HG03439 (cell line): ENCODE data around the gene RNF11.

Experiments
- ATAC-seq: cut with Tn5 transposase; IDR thresholded peaks from one replicate; pipeline ENCODE4 v1.9.1; 2021; ENCODE audit warnings: mild to moderate bottlenecking, moderate library complexity; ENCODE audit not compliant: unreplicated experiment

The RNF11 gene

DNA sequence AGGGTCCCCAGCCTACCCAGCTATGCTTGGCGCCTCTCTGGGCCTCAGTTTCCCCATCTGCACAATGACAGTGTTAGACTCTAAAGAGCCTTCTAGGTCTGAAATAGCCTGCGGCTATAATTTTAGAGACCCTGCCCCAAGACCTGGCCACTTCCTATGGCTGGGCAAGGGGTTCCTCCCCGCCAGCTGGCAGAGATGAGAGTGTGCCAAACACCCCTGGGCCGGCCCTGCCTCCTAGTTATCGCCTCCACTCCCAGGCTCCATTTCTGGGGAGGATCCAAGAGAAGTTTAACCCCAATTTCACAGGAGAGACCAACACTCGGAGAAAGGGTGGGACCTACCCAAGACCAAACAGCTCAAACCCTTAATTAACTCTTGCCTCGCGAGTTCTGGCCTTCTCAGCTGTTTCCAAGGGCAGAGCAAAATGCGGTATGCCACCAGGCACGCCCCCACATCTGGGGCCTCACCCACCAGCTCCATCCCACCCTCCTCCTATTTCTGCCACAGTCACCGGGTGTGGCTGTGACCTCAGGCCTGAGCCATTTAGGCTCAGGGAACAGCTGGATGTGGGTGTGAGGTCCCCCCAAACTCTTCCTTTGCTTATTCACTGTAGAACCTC, 58.6 kb downstream of the RNF11 start:
- ATAC-seq: no peak

DNA sequence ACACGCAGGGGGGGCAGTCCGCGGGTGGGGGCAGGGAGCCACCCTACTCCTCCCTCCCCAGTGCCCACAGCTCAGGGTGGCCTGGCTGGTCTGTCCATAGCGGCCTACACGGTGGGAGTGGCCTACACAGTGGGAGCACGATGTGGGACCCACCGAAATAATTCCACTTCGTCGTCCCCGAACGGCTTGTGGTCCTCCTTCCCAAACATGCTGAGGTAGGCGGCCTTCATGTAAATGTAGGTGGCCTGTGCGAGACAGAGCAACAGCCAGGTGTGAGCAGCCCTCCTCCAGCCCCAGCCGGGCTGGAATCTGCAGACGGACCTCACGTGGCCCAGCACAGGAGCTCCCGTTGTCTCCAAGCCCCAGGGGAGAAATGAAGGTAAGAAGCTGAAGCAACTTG, 59.9 kb downstream of the RNF11 start:
- no peak for ATAC-seq

DNA sequence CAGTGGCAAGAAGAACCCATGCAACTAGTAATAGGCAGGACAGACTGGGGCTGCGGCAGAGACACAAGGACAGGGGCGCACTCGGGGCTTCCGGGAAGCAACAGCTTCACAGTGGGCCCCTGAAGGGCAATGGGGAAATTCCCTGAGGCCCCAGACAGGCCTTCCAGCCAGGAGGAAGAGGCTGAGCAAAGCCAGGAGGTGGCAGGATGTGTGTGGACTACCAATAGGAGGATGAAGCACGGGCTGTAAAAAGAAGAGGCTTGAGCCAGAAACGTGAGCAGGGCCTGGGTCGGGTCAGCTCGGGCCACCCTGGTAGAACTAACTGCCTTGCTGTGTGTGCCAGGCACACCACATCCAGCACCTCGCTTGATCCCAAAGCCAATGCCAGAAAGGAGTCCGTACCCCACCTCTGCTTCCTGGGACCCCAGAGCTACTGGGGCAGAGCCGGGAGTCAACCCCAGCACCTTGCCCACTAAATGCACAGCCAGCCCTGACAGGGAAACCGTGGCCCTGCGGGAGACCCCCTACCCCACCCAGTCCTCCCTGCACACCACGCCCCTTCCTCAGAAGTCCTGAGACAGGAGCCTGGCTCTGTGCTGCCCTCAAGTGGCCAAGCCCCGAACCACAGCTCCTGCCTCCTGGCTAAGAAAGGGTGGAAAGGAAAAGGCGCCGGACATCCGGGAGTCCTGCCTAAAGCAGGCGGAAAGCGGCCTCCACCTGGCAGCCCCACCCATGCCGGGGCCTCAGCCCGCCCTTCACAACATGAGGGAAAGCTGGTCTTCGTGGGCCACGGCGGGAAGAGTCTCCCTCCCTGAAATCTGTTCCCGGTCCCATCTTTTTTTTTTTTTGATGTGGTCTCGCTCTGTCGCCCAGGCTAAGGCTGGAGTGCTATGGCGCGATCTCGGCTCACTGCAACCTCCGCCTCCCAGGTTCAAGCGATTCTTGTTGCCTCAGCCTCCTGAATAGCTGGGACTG, 60.6 kb downstream of the RNF11 start:
- ATAC-seq: no peak

DNA sequence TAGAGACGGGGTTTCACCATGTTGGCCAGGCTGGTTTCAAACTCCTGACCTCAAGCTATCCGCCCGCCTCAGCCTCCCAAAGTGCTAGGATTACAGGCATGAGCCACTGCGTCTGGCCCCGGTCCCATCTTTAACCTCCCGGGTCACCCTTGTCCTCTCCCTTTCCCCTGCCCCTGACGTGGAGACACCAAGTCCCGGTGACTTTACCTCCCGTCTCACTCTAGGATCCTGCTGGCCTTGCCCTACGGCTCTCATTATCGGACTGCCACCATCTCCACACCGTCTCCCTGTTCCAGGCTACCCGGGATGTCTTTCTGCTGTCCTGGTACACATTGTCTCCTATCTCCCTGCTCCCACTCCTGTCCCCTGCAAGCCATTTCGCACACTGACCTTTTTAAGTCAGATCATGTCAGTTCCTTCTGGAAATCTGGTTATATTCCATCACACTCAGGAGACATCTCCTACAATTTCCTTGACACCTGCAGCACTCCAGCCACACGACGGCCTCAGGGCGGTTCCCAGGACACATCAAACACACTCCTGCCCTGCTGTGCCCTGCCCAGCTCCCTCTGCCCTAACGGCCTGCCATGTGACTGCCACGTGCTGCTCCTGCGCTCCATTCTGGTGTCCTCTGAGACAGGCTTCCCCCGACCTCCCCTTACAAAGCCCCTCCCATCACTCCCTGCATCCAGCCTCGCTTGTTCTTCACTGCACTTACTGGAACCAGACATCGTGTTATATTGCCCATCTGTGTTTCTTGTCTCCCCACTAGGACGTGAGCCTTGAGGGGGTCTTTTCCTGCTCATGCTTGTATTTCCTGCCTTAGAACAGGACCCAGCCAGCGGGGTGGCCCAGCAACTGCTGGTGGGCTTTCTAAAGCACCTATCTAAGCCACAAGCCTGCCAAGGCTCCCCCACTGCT, 61.6 kb downstream of the RNF11 start:
- no peak for ATAC-seq

DNA sequence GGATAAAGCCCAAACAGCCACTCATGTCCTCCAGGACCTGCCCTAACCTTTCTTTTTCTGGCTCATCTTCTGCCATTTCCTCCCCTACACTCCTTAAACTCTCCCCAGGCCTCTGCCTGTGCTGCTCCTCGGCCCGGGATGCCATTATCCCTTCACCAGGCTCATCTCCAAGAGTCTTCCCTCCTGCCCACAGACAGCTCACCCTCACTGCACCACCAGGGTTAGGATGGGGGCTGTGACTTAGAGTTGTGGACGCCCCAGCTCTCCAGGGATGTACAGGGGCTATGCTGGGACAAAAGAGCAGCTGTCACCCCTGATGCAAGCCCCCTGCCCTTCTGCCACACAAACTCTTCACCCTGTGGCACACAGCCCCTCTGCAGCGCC, 62.2 kb downstream of the RNF11 start:
- ATAC-seq: no peak

DNA sequence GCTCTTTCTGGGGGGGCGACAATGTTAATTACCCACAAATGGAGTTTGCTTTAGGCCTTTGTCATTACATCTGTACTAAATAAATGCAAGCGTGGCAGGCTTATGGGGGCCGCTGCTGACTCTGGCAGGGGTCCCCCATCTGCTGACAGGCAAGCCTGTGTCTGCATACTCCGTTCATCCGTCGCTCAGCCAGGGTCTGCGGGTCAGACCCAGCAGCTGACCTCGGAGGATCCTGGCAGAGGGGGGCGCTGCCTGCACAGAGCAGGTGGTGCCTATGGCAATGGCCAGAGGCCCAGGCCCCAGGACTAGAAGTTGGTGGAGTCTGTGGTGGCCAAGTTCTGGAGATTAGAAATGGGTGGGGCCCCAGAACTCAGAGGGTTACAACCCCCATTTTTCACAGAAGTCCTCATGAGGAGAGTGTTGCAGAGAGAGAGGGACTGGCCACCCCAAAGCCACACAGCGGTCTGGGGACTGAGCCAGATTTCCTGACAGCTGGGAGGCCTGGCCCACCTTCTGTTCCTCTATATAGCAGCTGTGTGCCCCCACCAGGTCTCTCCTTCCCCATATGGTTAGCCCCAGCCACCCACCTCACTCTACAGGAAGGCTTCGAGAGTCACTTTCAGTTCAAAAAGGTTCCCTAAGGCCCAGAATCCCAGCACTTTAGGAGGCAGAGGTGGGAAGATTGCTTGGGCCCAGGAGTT, 63.3 kb downstream of the RNF11 start:
- no peak for ATAC-seq

DNA sequence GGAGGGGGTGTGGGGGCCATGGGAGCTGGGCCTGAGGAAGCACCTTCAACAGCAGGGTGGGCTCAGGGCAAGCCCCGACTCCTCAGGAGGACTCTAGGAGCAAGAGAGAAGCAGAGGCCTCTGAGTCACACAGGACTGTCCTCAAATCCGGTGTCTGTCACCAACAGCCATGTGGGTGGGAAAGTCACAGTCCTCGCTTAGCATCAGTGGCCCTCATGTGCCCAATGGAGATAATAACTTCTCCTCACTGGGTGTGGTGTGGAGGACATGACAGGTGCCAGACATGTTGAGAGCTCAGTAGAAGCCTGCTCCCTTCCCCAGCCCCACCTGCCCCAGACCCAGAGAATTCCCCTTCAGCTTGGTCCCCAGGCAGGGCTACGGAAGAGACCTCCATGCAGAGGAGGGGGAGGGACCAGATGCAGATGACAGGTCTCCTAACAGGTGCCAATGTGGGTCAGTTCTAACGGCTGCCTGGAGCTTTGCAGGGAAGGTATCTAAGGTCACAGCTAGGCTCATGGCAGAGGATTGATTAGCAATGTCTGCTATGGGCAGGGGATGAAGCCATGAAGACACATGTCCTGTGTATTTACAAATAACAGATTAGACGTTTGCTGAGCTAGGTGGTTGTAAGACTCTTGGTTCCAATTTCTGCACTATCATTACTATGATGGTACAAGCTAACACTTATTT, 64.1 kb downstream of the RNF11 start:
- no peak for ATAC-seq

DNA sequence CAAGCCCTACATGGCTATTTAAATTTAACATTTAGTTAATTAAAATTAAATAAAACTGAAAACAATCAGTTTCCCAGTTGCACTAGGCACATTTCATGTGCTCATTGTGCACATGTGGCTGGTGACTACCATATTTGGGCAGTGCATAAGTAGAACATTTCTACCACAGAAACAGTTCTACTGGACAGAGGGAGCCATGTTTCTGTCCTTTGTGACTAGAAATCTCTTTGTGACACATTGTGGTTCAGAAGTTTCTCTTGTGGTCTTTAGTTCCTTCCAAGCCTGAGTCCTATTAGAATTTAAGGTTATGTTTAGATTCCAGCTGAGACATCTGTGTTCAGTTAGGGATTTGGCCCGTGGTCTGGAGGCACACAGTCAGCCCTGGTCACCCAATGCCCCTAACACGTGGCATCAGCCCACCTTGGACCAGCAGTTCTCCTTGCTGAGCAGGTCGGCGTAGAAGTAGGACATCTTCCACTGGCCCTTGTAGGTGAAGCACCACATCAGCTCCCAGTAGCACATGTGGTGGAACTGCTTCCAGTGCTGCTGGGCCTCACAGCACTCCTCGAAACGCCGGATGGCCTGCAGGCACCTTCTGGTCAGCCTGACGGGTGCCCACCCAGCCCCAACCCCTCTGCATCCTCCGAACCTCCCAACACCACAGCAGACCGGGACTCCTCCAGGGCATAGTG, 65.2 kb downstream of the RNF11 start:
- no peak for ATAC-seq

DNA sequence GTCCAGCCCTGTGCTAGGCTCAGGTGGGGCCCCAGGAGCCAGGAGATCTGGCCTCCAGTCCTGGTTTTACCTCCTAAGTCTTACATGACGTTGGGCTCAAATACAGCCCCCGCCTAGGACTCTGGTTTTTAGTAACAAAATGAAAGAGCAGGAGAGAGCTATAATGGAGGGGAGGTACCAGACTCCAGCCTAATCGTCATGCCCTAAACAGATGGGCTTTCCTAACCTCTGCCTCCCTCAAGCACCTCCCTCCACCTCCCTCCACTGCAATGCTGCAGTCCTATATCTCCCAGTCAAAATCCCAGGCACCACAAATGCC, 65.7 kb downstream of the RNF11 start:
- no peak for ATAC-seq

DNA sequence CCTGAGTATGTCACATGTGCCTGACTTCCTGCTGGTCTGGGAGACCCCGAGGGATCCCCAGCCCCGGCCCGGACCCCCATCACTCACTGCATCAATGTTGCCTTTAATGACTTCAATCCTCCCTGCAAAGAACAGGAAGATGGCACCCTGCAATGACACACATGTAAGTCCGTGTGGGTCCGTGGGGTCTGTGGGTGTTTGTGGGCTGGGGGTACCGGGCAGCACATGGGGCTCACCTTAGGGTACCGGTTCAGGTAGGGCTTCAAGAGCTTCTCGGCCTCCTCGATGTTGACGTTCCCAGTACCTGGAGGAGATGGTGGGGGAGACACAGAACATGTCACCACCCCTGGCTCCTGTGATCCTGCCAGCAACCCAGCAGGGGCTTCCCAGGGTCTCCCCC, 66.2 kb downstream of the RNF11 start:
- ATAC-seq: no peak

DNA sequence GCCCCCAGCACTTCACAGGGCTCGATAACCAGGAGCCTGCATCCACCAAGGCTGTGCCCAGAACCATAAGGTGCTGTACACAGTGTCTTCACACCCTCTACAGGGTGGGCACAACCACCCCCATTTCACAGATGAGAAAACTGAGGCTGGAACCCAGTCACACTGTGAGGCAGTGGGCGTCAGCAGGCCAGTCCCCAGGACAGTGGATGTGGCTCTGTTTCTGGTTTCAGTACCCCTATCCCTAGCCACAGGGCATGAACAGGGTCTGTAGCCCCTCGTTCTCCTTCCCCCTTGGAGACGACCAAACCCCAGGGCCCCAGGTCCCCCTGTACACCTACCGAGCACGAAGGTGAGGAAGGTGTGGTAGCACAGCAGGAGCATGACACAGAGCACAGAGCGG, 66.7 kb downstream of the RNF11 start:
- ATAC-seq: no peak

DNA sequence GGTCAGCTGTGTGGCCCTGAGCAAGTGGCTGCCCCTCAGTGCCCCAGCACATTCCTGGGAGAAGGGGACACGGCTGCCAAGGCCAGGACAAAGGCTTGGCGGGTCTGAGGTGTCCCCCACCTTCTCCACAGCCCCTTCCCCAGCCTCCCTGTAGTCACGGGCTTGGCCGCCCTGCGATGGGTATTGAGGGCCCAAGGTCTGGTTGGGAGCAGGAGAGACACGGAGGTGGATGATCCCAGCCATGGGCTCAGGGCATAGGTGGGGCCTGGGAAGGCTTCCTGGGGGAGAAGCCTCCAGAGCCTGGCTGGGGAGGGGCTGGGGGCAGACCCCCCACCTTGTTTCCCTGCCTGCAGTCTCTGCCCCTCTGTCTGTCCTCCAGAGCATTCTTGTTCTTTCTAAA, 67.2 kb downstream of the RNF11 start:
- no peak for ATAC-seq

DNA sequence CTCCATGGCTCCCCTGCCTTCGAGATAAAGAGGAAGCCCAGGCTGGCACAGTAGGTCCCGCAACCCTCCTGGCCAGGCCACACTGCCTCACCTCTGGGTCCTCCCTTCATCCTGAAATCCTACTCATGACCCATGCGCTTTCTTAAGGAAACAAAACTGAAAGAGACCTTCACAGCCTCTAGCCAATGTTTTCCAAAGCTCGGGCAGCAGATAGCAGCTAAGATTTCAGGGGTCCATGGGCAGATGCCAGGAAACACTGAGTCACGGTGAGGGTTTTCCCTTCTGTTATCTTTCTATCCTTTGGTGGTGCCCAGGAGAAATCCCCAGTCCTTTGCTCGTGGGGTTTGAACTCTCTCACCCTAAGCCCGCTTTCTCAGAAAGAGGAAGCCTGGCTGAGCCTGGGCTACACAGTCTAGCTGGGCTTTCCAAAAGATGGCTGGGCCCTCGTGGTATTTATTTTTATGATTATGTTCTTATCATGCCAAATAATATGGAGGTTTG, 67.7 kb downstream of the RNF11 start:
- ATAC-seq: no peak

DNA sequence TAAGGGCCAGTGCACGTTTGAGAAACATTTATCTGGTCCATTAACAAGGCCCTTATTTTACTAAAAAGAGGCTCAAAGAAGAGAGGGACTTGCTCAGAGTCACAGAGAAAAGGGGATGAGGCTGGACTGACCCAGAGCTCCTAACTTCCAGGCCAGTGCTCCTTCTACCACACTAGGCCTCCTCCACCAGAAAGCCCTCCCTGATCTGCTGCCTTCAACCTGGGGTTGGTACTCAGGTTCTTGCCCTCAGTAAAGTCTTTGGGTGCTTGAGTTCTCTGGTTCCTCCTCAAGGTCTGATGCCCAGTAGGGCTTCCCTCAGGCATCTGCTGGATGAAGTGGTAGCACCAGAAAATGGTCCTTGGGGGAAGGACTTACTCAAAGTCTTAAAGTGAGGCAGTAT, 68.3 kb downstream of the RNF11 start:
- no peak for ATAC-seq

DNA sequence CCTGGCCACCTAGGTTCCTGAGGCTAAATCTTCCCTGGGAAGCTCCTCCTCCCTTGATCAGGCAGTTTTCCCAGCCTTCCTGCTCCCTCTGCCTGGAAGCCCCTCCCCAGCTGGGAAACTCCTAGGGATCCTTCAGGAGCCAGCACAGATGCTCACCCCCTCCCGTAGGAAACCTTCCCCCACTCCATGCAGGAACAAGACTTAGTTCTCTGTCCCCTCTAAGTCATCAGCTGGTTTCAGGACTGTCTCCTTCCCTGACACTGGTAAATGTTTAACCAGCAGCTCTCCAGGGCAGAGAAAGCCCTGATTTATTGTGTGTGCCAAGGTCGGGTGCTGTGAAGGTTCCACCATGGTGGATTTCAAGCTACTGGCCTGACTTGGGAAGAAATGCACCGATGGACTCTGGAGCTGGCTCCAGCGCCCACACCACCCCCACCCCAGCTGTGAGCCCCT, 69.3 kb downstream of the RNF11 start:
- no peak for ATAC-seq

DNA sequence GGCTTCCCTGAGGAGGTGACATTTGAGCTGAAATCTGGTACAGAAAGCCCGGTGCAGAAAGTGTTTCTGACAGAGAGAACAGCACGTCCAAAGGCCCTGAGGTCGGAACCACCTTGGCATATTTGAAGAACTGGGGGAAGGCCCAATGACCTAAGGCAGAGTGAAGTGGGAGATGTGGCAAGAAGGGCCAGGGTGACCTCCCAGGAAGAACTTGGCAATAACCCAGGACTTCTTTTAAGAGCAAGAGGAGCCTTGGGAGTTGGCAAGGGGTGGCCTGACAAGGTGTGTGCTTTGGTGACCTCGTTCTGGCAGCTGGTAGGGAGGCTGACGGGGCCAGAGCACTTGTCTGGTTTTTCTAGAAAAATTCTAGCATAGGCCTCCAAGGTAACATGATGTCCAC, 70.9 kb downstream of the RNF11 start:
- no peak for ATAC-seq

DNA sequence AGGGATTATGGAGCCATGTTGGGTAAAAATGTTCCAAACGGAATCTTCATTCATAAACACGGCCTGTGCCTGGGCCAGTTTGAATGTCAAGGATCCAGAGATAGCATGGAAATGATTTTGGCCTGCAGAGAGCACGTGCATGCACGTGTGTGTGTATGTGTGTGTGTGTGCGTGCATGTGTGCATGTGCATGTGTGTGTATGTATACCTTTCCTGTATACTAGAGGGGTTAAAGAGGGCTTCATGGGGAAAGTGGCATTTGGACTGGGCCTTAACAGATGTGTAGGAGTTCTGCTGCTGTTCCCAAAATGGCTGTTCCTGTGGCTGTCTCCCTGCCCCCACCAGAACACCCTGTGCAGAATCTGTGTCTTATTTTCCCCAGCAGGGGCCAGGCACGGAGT, 72.6 kb downstream of the RNF11 start:
- no peak for ATAC-seq

DNA sequence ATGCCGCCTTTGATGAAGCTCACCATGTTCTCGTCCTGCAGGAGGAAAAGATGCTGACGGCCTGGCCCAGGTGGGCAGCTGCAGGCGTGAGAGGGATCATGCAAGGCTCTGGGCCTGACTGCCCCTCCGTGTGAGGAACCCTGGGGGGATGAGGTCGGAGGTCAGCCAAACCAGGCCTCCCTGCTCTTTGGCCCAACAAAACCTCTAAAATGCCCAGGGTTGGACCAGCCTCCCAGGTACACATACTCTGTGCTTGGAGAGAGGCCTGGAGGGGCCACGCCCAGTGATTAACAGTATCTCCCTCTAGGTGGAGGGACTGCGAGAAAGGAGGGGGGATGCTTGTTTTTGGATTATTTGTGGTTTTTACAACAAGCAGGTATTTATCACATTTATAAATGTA, 73.2 kb downstream of the RNF11 start:
- no peak for ATAC-seq

DNA sequence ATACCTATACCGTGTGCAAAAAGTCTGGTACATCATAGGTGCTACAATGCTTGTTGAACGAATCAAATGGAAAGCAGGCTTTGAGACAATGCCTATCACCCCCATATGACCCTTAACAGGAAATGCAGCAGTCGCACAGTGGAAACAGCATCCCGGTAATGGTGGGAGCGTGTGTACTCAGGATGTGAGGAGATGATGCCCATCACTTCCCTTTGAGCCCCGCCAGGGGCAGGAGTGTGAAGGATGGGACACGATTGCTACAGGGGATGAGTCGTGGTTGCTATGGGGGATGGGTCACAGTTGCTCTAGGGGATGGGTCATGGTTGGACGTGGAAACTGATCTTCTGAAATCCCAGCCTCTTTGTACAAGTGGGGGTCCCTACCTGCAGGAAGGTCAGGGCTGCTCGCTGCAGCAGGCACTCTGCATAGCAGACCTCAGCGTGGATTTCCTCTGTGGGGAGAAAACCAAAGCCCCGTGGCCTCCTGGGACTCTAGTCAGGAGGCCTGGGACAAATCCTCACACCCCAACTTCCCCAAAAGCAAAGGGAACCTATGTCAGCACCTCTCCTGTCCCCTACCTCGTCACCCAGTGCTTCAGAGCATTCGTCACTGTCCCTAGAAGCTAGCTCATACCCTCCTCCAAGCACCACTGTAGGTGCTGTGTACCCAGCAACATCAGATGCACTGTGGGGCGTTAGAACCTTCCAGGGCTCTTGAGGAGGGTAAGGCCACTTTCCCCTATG, 75.0 kb downstream of the RNF11 start:
- ATAC-seq: no peak
